ENCODE results near the gene CCL7. TPM values are rescaled to one million over a fixed set of nuclear protein-coding genes. Genes with fewer than 3 reads are reported as not detected.
A peak's percentile ranks its signal among the peaks of the same experiment; 100 is the strongest.

CCL7 gene
- total RNA-seq, result not detected in 2 replicates

GRCh38 chr17:34269969-34270368, at the start of gene CCL7:
CCL7 (plus strand) TSS chr17:34270221; CDS start chr17:34270291, 70 bp downstream.
- peaks cover 6% of the 10 kb centered on the region for H3K27me3 ChIP-seq (ENCODE audit: control insufficient read depth, insufficient read depth, low read length)
- no peak within 1 kb of the TSS for H3K4me3 ChIP-seq (ENCODE audit: low read depth, low read length)
- H3K36me3 ChIP-seq (ENCODE audit: control insufficient read depth, insufficient read depth, low read length), result no peaks in the 10 kb centered on the region
- TF ChIP-seq CTCF (IDR thresholded peaks at IDR 0.05; ENCODE audit: insufficient read depth, low read length, severe bottlenecking), result no peak
- DNase-seq (ENCODE audit: low read depth) (peak; percentile 57), FAIRE-seq (no peak)

GRCh38 chr17:34220752-34221395, 49.1 kb upstream of the CCL7 start:
- no peaks in the 10 kb centered on the region for H3K36me3 ChIP-seq (ENCODE audit: control insufficient read depth, insufficient read depth, low read length)
- no peak for DNase-seq (ENCODE audit: low read depth)
- H3K27me3 ChIP-seq (ENCODE audit: control insufficient read depth, insufficient read depth, low read length), result no peaks in the 10 kb centered on the region
- no peak overlapping the region for H3K4me3 ChIP-seq (ENCODE audit: low read depth, low read length)
- TF ChIP-seq CTCF (IDR thresholded peaks at IDR 0.05; ENCODE audit: insufficient read depth, low read length, severe bottlenecking), result no peak
- peak; percentile 52 for FAIRE-seq

- Histone ChIP-seq H3K4me3 (ENCODE audit: low read depth, low read length) (no peak overlapping the region), H3K36me3 (ENCODE audit: control insufficient read depth, insufficient read depth, low read length) (no peaks in the 10 kb centered on the region), H3K27me3 (ENCODE audit: control insufficient read depth, insufficient read depth, low read length) (no peaks in the 10 kb centered on the region)
- no peak for TF ChIP-seq CTCF (IDR thresholded peaks at IDR 0.05; ENCODE audit: insufficient read depth, low read length, severe bottlenecking)
- no peak for FAIRE-seq
- DNase-seq (ENCODE audit: low read depth), result no peak
Observed at GRCh38 chr17:34221411-34221810, 48.6 kb upstream of the CCL7 start.

- TF ChIP-seq CTCF (IDR thresholded peaks at IDR 0.05; ENCODE audit: insufficient read depth, low read length, severe bottlenecking), result no peak
- H3K4me3 ChIP-seq (ENCODE audit: low read depth, low read length), result no peak overlapping the region
- FAIRE-seq, result no peak
Observed at GRCh38 chr17:34222722-34223497, 47.1 kb upstream of the CCL7 start.

GRCh38 chr17:34225046-34225445, 45.0 kb upstream of the CCL7 start:
- DNase-seq (ENCODE audit: low read depth) (no peak), FAIRE-seq (no peak)
- no peak for TF ChIP-seq CTCF (IDR thresholded peaks at IDR 0.05; ENCODE audit: insufficient read depth, low read length, severe bottlenecking)
- H3K27me3 ChIP-seq (ENCODE audit: control insufficient read depth, insufficient read depth, low read length), result no peaks in the 10 kb centered on the region
- no peak overlapping the region for H3K4me3 ChIP-seq (ENCODE audit: low read depth, low read length)
- H3K36me3 ChIP-seq (ENCODE audit: control insufficient read depth, insufficient read depth, low read length), result no peaks in the 10 kb centered on the region

More at GRCh38 chr17:34222722-34223497, 47.1 kb upstream of the CCL7 start:
- Histone ChIP-seq H3K27me3 (ENCODE audit: control insufficient read depth, insufficient read depth, low read length) (no peaks in the 10 kb centered on the region), H3K36me3 (ENCODE audit: control insufficient read depth, insufficient read depth, low read length) (no peaks in the 10 kb centered on the region)
- DNase-seq (ENCODE audit: low read depth), result no peak
